ENCODE data around the gene LMF1.

LMF1 gene

GRCh38 chr16:970766-971581 is at the start of gene LMF1:
LMF1 (minus strand) TSS chr16:970984; CDS start chr16:970980, 4 bp downstream.
- DNase-seq = peak; percentile 89

- DNase-seq = no peak
Measured at GRCh38 chr16:1020091-1020399, 49.3 kb upstream of the LMF1 start.

GRCh38 chr16:1019231-1020090 is 48.7 kb upstream of the LMF1 start:
- DNase-seq = peak; percentile 80

- DNase-seq = no peak
Measured at GRCh38 chr16:1018447-1019198, 47.8 kb upstream of the LMF1 start.

DNA sequence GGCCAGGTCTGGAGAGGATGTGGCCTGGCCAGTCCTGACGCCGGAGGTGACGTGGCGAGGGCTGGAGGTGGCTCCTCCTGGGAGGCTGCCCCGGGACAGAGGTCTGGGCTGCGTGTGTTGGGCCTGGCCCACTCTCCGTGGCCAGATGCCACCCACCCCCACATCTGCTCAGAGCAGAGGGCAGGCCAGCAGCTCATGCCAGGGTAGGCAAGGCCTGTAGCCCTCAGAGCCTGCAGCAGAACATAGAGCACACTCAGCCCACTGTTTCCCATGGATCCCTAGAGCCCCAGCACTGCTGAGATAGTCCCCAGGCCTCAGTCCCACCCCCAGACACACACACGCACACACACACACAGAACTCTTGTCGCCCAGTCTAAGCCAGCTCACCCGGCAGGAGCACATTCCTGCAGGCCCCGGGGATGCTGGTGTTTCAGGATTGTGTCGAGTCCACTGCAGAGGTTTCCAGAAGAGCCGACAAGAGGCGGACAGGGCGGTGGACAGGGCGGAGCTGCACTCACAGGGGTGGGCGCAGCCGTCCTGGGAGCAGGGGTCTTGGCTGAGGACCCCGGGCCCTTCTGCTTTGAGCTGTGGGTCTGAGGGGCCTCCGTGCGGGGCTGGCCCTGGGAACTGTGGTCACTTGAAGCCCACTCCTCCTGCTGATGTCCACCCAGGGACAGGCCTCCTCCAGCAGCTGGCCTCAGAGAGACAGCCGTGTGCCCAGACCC is 44.1 kb upstream of the LMF1 start:
- DNase-seq = no peak

DNA sequence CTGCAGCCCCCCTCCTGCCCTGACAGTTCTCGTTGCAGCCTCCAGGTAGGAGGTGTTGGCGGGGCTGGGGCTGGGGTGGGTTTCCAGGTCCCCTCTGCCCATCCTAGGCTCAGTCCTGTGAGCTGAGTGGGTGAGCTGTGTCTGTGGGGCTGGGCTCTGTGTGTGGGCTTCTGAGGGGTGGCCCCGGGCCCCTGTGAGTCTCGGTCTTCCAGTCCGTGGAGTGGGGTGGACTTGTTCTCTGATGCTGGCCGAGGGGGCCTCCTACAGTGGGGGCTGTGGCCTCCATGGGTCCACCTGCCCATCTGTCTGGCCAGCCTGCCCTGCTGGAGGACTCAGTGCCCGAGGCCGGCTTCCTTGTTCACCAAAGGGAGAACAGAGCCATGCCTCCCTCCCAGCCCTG is 43.4 kb upstream of the LMF1 start:
- DNase-seq = no peak

- no peak for DNase-seq
Measured at GRCh38 chr16:1013593-1013900, 42.8 kb upstream of the LMF1 start.

- no peak for DNase-seq
Measured at GRCh38 chr16:1012722-1013592, 42.2 kb upstream of the LMF1 start.

GRCh38 chr16:1012135-1012534 is 41.4 kb upstream of the LMF1 start:
- no peak for DNase-seq

- DNase-seq = no peak
Measured at GRCh38 chr16:1011316-1012082, 40.7 kb upstream of the LMF1 start.

DNA sequence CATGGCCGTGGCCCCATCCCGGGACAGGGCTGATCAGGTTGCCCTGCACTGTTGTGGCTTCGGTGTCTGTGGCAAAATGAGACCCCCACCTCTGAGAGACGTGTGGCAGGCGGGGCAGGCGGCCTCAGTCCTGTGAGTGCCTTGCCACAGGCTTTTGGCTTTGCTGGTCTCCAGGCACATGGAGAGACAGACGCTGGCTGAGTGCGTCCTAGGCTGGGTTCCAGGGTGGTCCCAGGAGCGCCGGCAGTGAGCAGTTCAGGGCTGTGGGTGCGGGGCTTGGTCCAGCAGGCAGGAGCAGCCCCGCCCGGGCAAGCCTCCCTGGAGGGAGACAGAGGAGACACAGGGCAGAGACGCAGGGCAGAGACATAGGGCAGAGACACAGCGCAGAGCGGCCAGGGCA is 40.0 kb upstream of the LMF1 start:
- no peak for DNase-seq

GRCh38 chr16:1010251-1010650 is 39.5 kb upstream of the LMF1 start:
- DNase-seq = no peak

GRCh38 chr16:1009358-1010150 is 38.8 kb upstream of the LMF1 start:
- no peak for DNase-seq

DNA sequence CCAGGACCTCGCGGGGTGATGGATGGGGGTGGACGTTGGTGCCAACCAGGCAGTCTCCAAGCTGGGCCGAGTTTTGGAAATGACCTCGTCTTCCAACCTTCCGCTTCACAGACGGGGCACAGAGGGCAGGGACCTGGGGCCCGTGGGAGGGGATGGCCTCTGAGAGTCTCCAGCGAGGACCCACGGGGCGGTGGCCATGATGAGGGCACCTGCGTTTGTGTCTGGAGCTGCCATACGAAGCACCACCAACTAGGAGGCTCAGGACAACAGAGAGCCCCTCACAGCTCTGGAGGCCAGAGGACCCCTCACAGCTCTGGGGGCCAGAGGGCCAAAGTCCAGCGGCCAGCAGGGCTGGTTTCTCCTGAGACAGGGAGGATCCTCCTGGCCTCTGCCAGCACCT is 37.3 kb upstream of the LMF1 start:
- DNase-seq = no peak

DNA sequence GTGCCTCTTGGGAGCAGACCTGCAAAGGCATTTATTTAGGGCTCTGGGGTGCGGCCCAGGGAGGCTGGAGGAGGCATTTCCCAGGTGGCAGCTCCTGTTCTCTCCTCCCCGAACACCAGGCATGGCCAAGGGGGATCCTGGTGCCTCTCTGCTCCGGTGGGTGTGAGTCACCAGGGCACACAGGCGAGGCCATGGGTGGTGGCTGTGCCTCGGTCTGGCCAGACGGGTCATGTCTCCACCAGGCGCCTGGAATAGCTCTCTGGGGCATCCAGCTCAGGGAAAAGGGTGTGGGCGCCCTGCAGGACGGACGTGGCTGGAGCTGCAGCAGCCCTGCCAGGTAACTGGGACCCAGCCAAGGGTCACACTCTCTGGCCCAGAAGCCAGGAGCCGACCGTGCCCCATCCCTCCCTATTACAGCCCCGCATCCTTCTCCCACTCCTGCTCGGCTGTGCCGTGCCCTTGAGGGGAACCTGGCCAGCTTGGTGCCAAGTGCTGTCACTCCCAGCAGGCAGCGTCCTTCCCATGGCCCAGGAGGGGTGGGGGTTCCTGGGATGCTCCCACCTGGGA is 36.6 kb upstream of the LMF1 start:
- no peak for DNase-seq

DNA sequence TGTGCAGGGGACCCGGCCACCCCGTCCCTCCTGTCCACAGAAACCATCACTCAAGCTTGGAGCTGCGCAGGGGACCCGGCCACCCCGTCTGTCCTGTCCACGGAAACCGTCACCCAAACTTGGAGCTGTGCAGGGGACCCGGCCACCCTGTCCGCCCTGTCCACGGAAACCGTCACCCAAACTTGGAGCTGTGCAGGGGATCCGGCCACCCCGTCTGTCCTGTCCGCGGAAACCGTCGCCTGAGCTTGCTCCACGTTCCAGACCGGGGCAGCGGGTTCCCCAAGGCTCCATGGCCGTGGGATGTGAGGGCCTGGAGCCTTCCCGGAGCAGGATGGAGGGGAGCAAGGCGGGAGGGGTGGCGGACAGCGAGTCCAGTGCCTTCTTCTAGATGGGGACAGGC is 36.0 kb upstream of the LMF1 start:
- DNase-seq = no peak

GRCh38 chr16:1005286-1005685 is 34.5 kb upstream of the LMF1 start:
- no peak for DNase-seq

- peak; percentile 49 for DNase-seq
Measured at GRCh38 chr16:1003391-1004347, 32.9 kb upstream of the LMF1 start.
